Chondrocyte (in vitro differentiated cells): ENCODE measurements around the gene PLCE1. TPM values are rescaled to one million over a fixed set of nuclear protein-coding genes. Genes with fewer than 3 reads are reported as not detected.

Experiments used
- DNase-seq: peaks from one replicate; pipeline ENCODE4 v3.0.0; 2021; ENCODE audit warnings: mixed read lengths, low spot score
- H3K27ac Mint-ChIP-seq: one replicate; pipeline ENCODE4 v1.8.0; 2021; ENCODE audit warnings: mild to moderate bottlenecking, moderate library complexity, mixed read lengths; ENCODE audit not compliant: unreplicated experiment
- H3K27me3 Mint-ChIP-seq: 2 replicates; pipeline ENCODE4 v1.8.0; 2021; ENCODE audit warnings: low read depth, mixed read lengths
- H3K36me3 Mint-ChIP-seq: 2 replicates; pipeline ENCODE4 v1.8.0; 2021; ENCODE audit warnings: low read depth, mixed read lengths
- H3K4me1 Mint-ChIP-seq: 2 replicates; pipeline ENCODE4 v1.8.0; 2021; ENCODE audit warnings: low read depth, mild to moderate bottlenecking, mixed read lengths
- H3K4me3 Mint-ChIP-seq: one replicate; pipeline ENCODE4 v1.8.0; 2021; ENCODE audit warnings: mild to moderate bottlenecking, moderate library complexity, mixed read lengths; ENCODE audit not compliant: unreplicated experiment
- H3K9me3 Mint-ChIP-seq: 2 replicates; pipeline ENCODE4 v1.8.0; 2021; ENCODE audit warnings: low read depth, mixed read lengths
- CTCF ChIP-seq: fragments of 200-600 bp; sonication (generic); IDR thresholded peaks from 2 replicates; pipeline ENCODE4 v1.5.0; 2021; ENCODE audit warnings: antibody characterized with exemption, mild to moderate bottlenecking, moderate library complexity
- total RNA-seq: library from RNA; stranded (reverse); gene quantifications from 3 replicates; pipeline ENCODE4 v1.2.1, GENCODE V29; 2021

Gene PLCE1
- total RNA-seq, 1 donor from 2014 or later: 10.6 TPM

- Mint-ChIP-seq H3K36me3 (peaks cover 2% of the 10 kb centered on the region), H3K27ac (no peak overlapping the region), H3K4me3 (no peak overlapping the region), H3K4me1 (peaks cover 23% of the 10 kb centered on the region), H3K27me3 (no peaks in the 10 kb centered on the region), H3K9me3 (no peaks in the 10 kb centered on the region)
- no peak for TF ChIP-seq CTCF
- no peak for DNase-seq
Measured at GRCh38 chr10:94010886-94011285, 17.2 kb downstream of the PLCE1 start.

GRCh38 chr10:94011296-94011695 is 17.6 kb downstream of the PLCE1 start:
- DNase-seq: no peak
- no peak for TF ChIP-seq CTCF
- Mint-ChIP-seq H3K36me3 (peaks cover 2% of the 10 kb centered on the region), H3K4me1 (peaks cover 23% of the 10 kb centered on the region), H3K9me3 (no peaks in the 10 kb centered on the region), H3K27ac (no peak overlapping the region), H3K27me3 (no peaks in the 10 kb centered on the region), H3K4me3 (no peak overlapping the region)

- Mint-ChIP-seq H3K9me3 (no peaks in the 10 kb centered on the region), H3K27me3 (no peaks in the 10 kb centered on the region), H3K4me1 (peaks cover 20% of the 10 kb centered on the region), H3K4me3 (no peak overlapping the region), H3K36me3 (peaks cover 2% of the 10 kb centered on the region), H3K27ac (no peak overlapping the region)
- DNase-seq: no peak
- no peak for TF ChIP-seq CTCF
Measured at GRCh38 chr10:94012834-94013233, 19.1 kb downstream of the PLCE1 start.

- Mint-ChIP-seq H3K9me3 (no peaks in the 10 kb centered on the region), H3K27ac (no peak overlapping the region), H3K27me3 (no peaks in the 10 kb centered on the region), H3K36me3 (peaks cover 2% of the 10 kb centered on the region), H3K4me1 (peaks cover 20% of the 10 kb centered on the region), H3K4me3 (no peak overlapping the region)
- TF ChIP-seq CTCF: no peak
- DNase-seq: no peak
Measured at GRCh38 chr10:94013331-94013760, 19.6 kb downstream of the PLCE1 start.

GRCh38 chr10:94014304-94014703 is 20.6 kb downstream of the PLCE1 start:
- DNase-seq: no peak
- peaks cover 20% of the 10 kb centered on the region for H3K4me1 Mint-ChIP-seq
- H3K27me3 Mint-ChIP-seq: no peaks in the 10 kb centered on the region
- TF ChIP-seq CTCF: no peak
- peak overlapping the region; percentile 47 for H3K27ac Mint-ChIP-seq
- no peaks in the 10 kb centered on the region for H3K9me3 Mint-ChIP-seq
- H3K36me3 Mint-ChIP-seq: peaks cover 2% of the 10 kb centered on the region
- H3K4me3 Mint-ChIP-seq: no peak overlapping the region
